ENCODE data around the gene GTF2A1. TPM values are rescaled to one million over a fixed set of nuclear protein-coding genes. Genes with fewer than 3 reads are reported as not detected.

GTF2A1 gene
- total and polyA plus RNA-seq, 5 donors from 2014 or later, result 6.9 to 26.2 (median 8.6) TPM

- peak overlapping the region; percentile 24 to 80 (median 44) for H3K4me3 Mint-ChIP-seq
- no peak for ATAC-seq (ENCODE audit: low read depth in 2 of 2)
- peaks cover 33 to 59% (median 50%) of the 10 kb centered on the region in 4 donors for H3K4me1 Mint-ChIP-seq
- H3K27me3 ChIP-seq (ENCODE audit: control insufficient read depth, insufficient read depth, low read length), result no peaks in the 10 kb centered on the region
- H3K27ac Mint-ChIP-seq, result peak overlapping the region; percentile 87 to 89 (median 88)
- H3K36me3 ChIP-seq (ENCODE audit: control insufficient read depth, insufficient read depth, low read length), result peaks cover 8% of the 10 kb centered on the region
- H3K9me3 ChIP-seq (ENCODE audit: control insufficient read depth in 2 of 2, low read length in 2 of 2), result no peaks in the 10 kb centered on the region
- no peak for DNase-seq
- peak overlapping the region; percentile 75 for H3K27ac ChIP-seq (ENCODE audit: insufficient read depth, low read length, poor library complexity, severe bottlenecking)
- no peaks in the 10 kb centered on the region for H3K27me3 Mint-ChIP-seq
- H3K36me3 Mint-ChIP-seq, result peaks cover 10% of the 10 kb centered on the region
- H3K9me3 Mint-ChIP-seq, result no peaks in the 10 kb centered on the region
- peak overlapping the region; percentile 69 for H3K4me3 ChIP-seq (ENCODE audit: low read depth, low read length)
- H3K4me1 ChIP-seq (ENCODE audit: control insufficient read depth, insufficient read depth, low read length, poor library complexity, severe bottlenecking), result peaks cover 33% of the 10 kb centered on the region
Measured at GRCh38 chr14:81177225-81177624, 43.5 kb downstream of the GTF2A1 start.

- Mint-ChIP-seq H3K27ac (peak overlapping the region in 2 of 3 donors; percentile 79 to 87), H3K9me3 (no peaks in the 10 kb centered on the region), H3K36me3 (peaks cover 4% of the 10 kb centered on the region), H3K4me1 (peaks cover 30 to 57% (median 45%) of the 10 kb centered on the region in 4 donors), H3K4me3 (peak overlapping the region in 2 of 4 donors; percentile 0 to 24), H3K27me3 (no peaks in the 10 kb centered on the region)
- H3K27ac ChIP-seq (ENCODE audit: insufficient read depth, low read length, poor library complexity, severe bottlenecking), result peak overlapping the region; percentile 75
- peaks cover 33% of the 10 kb centered on the region for H3K4me1 ChIP-seq (ENCODE audit: control insufficient read depth, insufficient read depth, low read length, poor library complexity, severe bottlenecking)
- no peaks in the 10 kb centered on the region for H3K9me3 ChIP-seq (ENCODE audit: control insufficient read depth in 2 of 2, low read length in 2 of 2)
- DNase-seq (no peak), ATAC-seq (ENCODE audit: low read depth in 2 of 2) (no peak)
- H3K27me3 ChIP-seq (ENCODE audit: control insufficient read depth, insufficient read depth, low read length), result no peaks in the 10 kb centered on the region
- no peak overlapping the region for H3K4me3 ChIP-seq (ENCODE audit: low read depth, low read length)
- peaks cover 3% of the 10 kb centered on the region for H3K36me3 ChIP-seq (ENCODE audit: control insufficient read depth, insufficient read depth, low read length)
Measured at GRCh38 chr14:81176241-81176640, 44.5 kb downstream of the GTF2A1 start.

- no peaks in the 10 kb centered on the region for H3K9me3 ChIP-seq (ENCODE audit: control insufficient read depth in 2 of 2, low read length in 2 of 2)
- DNase-seq (no peak), ATAC-seq (ENCODE audit: low read depth in 2 of 2) (no peak)
- no peak overlapping the region for H3K4me3 ChIP-seq (ENCODE audit: low read depth, low read length)
- H3K4me3 Mint-ChIP-seq, result peak overlapping the region in 1 of 4 donors; percentile 85
- H3K27me3 Mint-ChIP-seq, result no peaks in the 10 kb centered on the region
- H3K9me3 Mint-ChIP-seq, result no peaks in the 10 kb centered on the region
- H3K27me3 ChIP-seq (ENCODE audit: control insufficient read depth, insufficient read depth, low read length), result no peaks in the 10 kb centered on the region
- peaks cover 29 to 64% (median 46%) of the 10 kb centered on the region in 4 donors for H3K4me1 Mint-ChIP-seq
- no peaks in the 10 kb centered on the region for H3K36me3 Mint-ChIP-seq
- H3K4me1 ChIP-seq (ENCODE audit: control insufficient read depth, insufficient read depth, low read length, poor library complexity, severe bottlenecking), result peaks cover 41% of the 10 kb centered on the region
- no peaks in the 10 kb centered on the region for H3K36me3 ChIP-seq (ENCODE audit: control insufficient read depth, insufficient read depth, low read length)
- no peak overlapping the region for H3K27ac ChIP-seq (ENCODE audit: insufficient read depth, low read length, poor library complexity, severe bottlenecking)
- H3K27ac Mint-ChIP-seq, result peak overlapping the region in 1 of 3 donors; percentile 77
Measured at GRCh38 chr14:81172881-81173280, 47.9 kb downstream of the GTF2A1 start.

GRCh38 chr14:81172353-81172752 is 48.4 kb downstream of the GTF2A1 start:
- no peak overlapping the region for H3K27ac Mint-ChIP-seq
- Histone ChIP-seq H3K4me1 (ENCODE audit: control insufficient read depth, insufficient read depth, low read length, poor library complexity, severe bottlenecking) (peaks cover 36% of the 10 kb centered on the region), H3K36me3 (ENCODE audit: control insufficient read depth, insufficient read depth, low read length) (no peaks in the 10 kb centered on the region), H3K4me3 (ENCODE audit: low read depth, low read length) (no peak overlapping the region), H3K27me3 (ENCODE audit: control insufficient read depth, insufficient read depth, low read length) (no peaks in the 10 kb centered on the region), H3K27ac (ENCODE audit: insufficient read depth, low read length, poor library complexity, severe bottlenecking) (no peak overlapping the region), H3K9me3 (ENCODE audit: control insufficient read depth in 2 of 2, low read length in 2 of 2) (no peaks in the 10 kb centered on the region)
- DNase-seq, result no peak
- H3K4me1 Mint-ChIP-seq, result peaks cover 24 to 59% (median 42%) of the 10 kb centered on the region in 4 donors
- no peaks in the 10 kb centered on the region for H3K27me3 Mint-ChIP-seq
- no peak overlapping the region for H3K4me3 Mint-ChIP-seq
- H3K9me3 Mint-ChIP-seq, result no peaks in the 10 kb centered on the region
- H3K36me3 Mint-ChIP-seq, result no peaks in the 10 kb centered on the region
- ATAC-seq (ENCODE audit: low read depth in 2 of 2), result no peak

GRCh38 chr14:81170829-81171195 is 49.9 kb downstream of the GTF2A1 start:
- H3K9me3 Mint-ChIP-seq, result no peaks in the 10 kb centered on the region
- no peaks in the 10 kb centered on the region for H3K36me3 Mint-ChIP-seq
- peak overlapping the region; percentile 87 for H3K27ac ChIP-seq (ENCODE audit: insufficient read depth, low read length, poor library complexity, severe bottlenecking)
- no peaks in the 10 kb centered on the region for H3K27me3 Mint-ChIP-seq
- H3K9me3 ChIP-seq (ENCODE audit: control insufficient read depth in 2 of 2, low read length in 2 of 2), result no peaks in the 10 kb centered on the region
- DNase-seq, result no peak
- peak overlapping the region; percentile 94 to 96 (median 95) for H3K27ac Mint-ChIP-seq
- no peaks in the 10 kb centered on the region for H3K27me3 ChIP-seq (ENCODE audit: control insufficient read depth, insufficient read depth, low read length)
- no peaks in the 10 kb centered on the region for H3K36me3 ChIP-seq (ENCODE audit: control insufficient read depth, insufficient read depth, low read length)
- no peak for ATAC-seq (ENCODE audit: low read depth in 2 of 2)
- peaks cover 23% of the 10 kb centered on the region for H3K4me1 ChIP-seq (ENCODE audit: control insufficient read depth, insufficient read depth, low read length, poor library complexity, severe bottlenecking)
- peak overlapping the region; percentile 79 for H3K4me3 ChIP-seq (ENCODE audit: low read depth, low read length)
- peaks cover 13 to 46% (median 32%) of the 10 kb centered on the region in 4 donors for H3K4me1 Mint-ChIP-seq
- H3K4me3 Mint-ChIP-seq, result peak overlapping the region; percentile 83 to 95 (median 94)

GRCh38 chr14:81170104-81170828 is 50.5 kb downstream of the GTF2A1 start:
- H3K4me1 Mint-ChIP-seq, result peaks cover 13 to 46% (median 32%) of the 10 kb centered on the region in 4 donors
- H3K9me3 ChIP-seq (ENCODE audit: control insufficient read depth in 2 of 2, low read length in 2 of 2), result no peaks in the 10 kb centered on the region
- peaks cover 23% of the 10 kb centered on the region for H3K4me1 ChIP-seq (ENCODE audit: control insufficient read depth, insufficient read depth, low read length, poor library complexity, severe bottlenecking)
- no peaks in the 10 kb centered on the region for H3K36me3 ChIP-seq (ENCODE audit: control insufficient read depth, insufficient read depth, low read length)
- H3K27ac ChIP-seq (ENCODE audit: insufficient read depth, low read length, poor library complexity, severe bottlenecking), result peak overlapping the region; percentile 87
- ATAC-seq (ENCODE audit: low read depth in 2 of 2) (peak; percentile 96 to 97), DNase-seq (peak; percentile 81 to 93 (median 91))
- no peaks in the 10 kb centered on the region for H3K27me3 ChIP-seq (ENCODE audit: control insufficient read depth, insufficient read depth, low read length)
- no peaks in the 10 kb centered on the region for H3K9me3 Mint-ChIP-seq
- H3K4me3 Mint-ChIP-seq, result peak overlapping the region; percentile 83 to 95 (median 94)
- H3K27ac Mint-ChIP-seq, result peak overlapping the region; percentile 94 to 96 (median 95)
- H3K36me3 Mint-ChIP-seq, result no peaks in the 10 kb centered on the region
- peak overlapping the region; percentile 79 for H3K4me3 ChIP-seq (ENCODE audit: low read depth, low read length)
- H3K27me3 Mint-ChIP-seq, result no peaks in the 10 kb centered on the region

GRCh38 chr14:81169711-81170103 is 51.1 kb downstream of the GTF2A1 start:
- Histone ChIP-seq H3K36me3 (ENCODE audit: control insufficient read depth, insufficient read depth, low read length) (no peaks in the 10 kb centered on the region), H3K4me3 (ENCODE audit: low read depth, low read length) (peak overlapping the region; percentile 79), H3K9me3 (ENCODE audit: control insufficient read depth in 2 of 2, low read length in 2 of 2) (no peaks in the 10 kb centered on the region), H3K27me3 (ENCODE audit: control insufficient read depth, insufficient read depth, low read length) (no peaks in the 10 kb centered on the region), H3K27ac (ENCODE audit: insufficient read depth, low read length, poor library complexity, severe bottlenecking) (peak overlapping the region; percentile 87), H3K4me1 (ENCODE audit: control insufficient read depth, insufficient read depth, low read length, poor library complexity, severe bottlenecking) (peaks cover 23% of the 10 kb centered on the region)
- peak overlapping the region; percentile 83 to 95 (median 94) for H3K4me3 Mint-ChIP-seq
- no peaks in the 10 kb centered on the region for H3K36me3 Mint-ChIP-seq
- peak; percentile 4 for ATAC-seq (ENCODE audit: low read depth in 2 of 2)
- peak in 1 of 3 donors; percentile 1 for DNase-seq
- peaks cover 13 to 41% (median 28%) of the 10 kb centered on the region in 4 donors for H3K4me1 Mint-ChIP-seq
- peak overlapping the region; percentile 94 to 96 (median 95) for H3K27ac Mint-ChIP-seq
- no peaks in the 10 kb centered on the region for H3K27me3 Mint-ChIP-seq
- no peaks in the 10 kb centered on the region for H3K9me3 Mint-ChIP-seq

Measured in CD4-positive, CD25-positive, alpha-beta regulatory T cell (primary cell).